ENCODE measurements around the gene ADAMTSL3. TPM values are rescaled to one million over a fixed set of nuclear protein-coding genes. Genes with fewer than 3 reads are reported as not detected.
"Not testable (repeated sequence)": the region's sequence is repeated elsewhere in the genome, so short reads cannot be mapped to it uniquely, and the experiment has no call there.

ADAMTSL3 gene
- total RNA-seq, 6 experiments from 2014 or later: not detected

- TF ChIP-seq, protein P1, sequence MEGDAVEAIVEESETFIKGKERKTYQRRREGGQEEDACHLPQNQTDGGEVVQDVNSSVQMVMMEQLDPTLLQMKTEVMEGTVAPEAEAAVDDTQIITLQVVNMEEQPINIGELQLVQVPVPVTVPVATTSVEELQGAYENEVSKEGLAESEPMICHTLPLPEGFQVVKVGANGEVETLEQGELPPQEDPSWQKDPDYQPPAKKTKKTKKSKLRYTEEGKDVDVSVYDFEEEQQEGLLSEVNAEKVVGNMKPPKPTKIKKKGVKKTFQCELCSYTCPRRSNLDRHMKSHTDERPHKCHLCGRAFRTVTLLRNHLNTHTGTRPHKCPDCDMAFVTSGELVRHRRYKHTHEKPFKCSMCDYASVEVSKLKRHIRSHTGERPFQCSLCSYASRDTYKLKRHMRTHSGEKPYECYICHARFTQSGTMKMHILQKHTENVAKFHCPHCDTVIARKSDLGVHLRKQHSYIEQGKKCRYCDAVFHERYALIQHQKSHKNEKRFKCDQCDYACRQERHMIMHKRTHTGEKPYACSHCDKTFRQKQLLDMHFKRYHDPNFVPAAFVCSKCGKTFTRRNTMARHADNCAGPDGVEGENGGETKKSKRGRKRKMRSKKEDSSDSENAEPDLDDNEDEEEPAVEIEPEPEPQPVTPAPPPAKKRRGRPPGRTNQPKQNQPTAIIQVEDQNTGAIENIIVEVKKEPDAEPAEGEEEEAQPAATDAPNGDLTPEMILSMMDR (IDR thresholded peaks at IDR 0.05): no peak
- Mint-ChIP-seq H3K4me1 (ENCODE audit: low read depth) (peaks cover 21% of the 10 kb centered on the region), H3K36me3 (ENCODE audit: low read depth) (no peaks in the 10 kb centered on the region), H3K4me3 (peak overlapping the region; percentile 66), H3K27ac (no peak overlapping the region), H3K9me3 (peaks cover 5% of the 10 kb centered on the region), H3K27me3 (ENCODE audit: insufficient read depth) (no peaks in the 10 kb centered on the region)
- DNase-seq: no peak
Observed at GRCh38 chr15:84079885-84080777, 426.2 kb downstream of the ADAMTSL3 start.

DNA sequence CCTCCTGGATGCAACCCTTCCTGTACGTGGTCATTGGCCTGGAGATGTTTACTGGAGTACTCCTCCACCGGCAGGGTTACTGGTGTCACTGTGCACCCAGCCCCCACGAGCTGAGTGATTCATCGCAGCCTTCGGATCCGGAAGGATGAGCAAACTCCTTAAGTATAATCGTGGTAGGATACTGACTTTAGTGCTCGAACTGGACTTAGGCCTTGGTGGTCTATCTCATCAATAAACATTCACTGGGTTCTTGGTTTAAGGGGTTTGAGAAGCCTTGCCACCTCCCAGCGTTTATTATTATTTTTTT, 426.8 kb downstream of the ADAMTSL3 start:
- not testable (repeated sequence) for H3K36me3 Mint-ChIP-seq (ENCODE audit: low read depth); DNase-seq; H3K27ac Mint-ChIP-seq; H3K27me3 Mint-ChIP-seq (ENCODE audit: insufficient read depth); H3K9me3 Mint-ChIP-seq
- Mint-ChIP-seq H3K4me3 (peak overlapping the region; percentile 66), H3K4me1 (ENCODE audit: low read depth) (peaks cover 21% of the 10 kb centered on the region)

- no peak for DNase-seq
- Mint-ChIP-seq H3K27me3 (ENCODE audit: insufficient read depth) (no peaks in the 10 kb centered on the region; the same call in 1 of the 2 replicates), H3K9me3 (peaks cover 3% of the 10 kb centered on the region), H3K27ac (no peak overlapping the region), H3K4me3 (no peak overlapping the region; the same call in 1 of the 2 replicates), H3K36me3 (ENCODE audit: low read depth) (no peaks in the 10 kb centered on the region), H3K4me1 (ENCODE audit: low read depth) (peaks cover 21% of the 10 kb centered on the region)
- TF ChIP-seq, protein P1 (IDR thresholded peaks at IDR 0.05): no peak
Observed at GRCh38 chr15:84081391-84082168, 427.7 kb downstream of the ADAMTSL3 start.

GRCh38 chr15:84082739-84083138, 428.8 kb downstream of the ADAMTSL3 start:
- Mint-ChIP-seq H3K27me3 (ENCODE audit: insufficient read depth) (no peaks in the 10 kb centered on the region; the same call in 1 of the 2 replicates), H3K4me3 (no peak overlapping the region), H3K4me1 (ENCODE audit: low read depth) (peaks cover 21% of the 10 kb centered on the region), H3K27ac (no peak overlapping the region), H3K9me3 (no peaks in the 10 kb centered on the region; the same call in 1 of the 2 replicates), H3K36me3 (ENCODE audit: low read depth) (no peaks in the 10 kb centered on the region)
- DNase-seq: no peak
- TF ChIP-seq, protein P1 (IDR thresholded peaks at IDR 0.05): no peak

DNA sequence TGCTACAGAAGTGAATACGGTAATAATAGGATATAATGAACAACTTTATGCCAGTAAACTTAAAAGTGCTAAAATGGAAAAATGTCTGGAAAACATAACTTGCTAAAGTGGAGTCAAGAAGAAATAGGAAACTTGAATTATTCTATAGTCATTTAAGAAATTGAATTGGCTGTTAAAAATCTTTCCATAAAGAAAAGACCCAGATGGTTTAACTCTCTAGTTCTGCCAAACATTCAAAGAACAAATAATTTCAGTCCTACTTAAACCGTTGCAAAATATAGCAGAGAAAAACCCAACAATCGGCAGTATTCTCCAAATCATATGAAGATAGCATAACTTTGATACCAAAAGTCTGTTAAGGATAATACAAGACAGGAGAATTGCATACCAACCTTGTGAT, 432.1 kb downstream of the ADAMTSL3 start:
- not testable (repeated sequence) for H3K27ac Mint-ChIP-seq

More for the DNA sequence above, 432.1 kb downstream of the ADAMTSL3 start:
- H3K4me3 Mint-ChIP-seq; H3K27me3 Mint-ChIP-seq (ENCODE audit: insufficient read depth); H3K36me3 Mint-ChIP-seq (ENCODE audit: low read depth); DNase-seq; H3K9me3 Mint-ChIP-seq: not testable (repeated sequence)
- peaks cover 12% of the 10 kb centered on the region for H3K4me1 Mint-ChIP-seq (ENCODE audit: low read depth)

Other genes starting within 250 kb of the ADAMTSL3 start
- not detected for gene SH3GL3, start 206.8 kb upstream of the ADAMTSL3 start, total RNA-seq (2021; fragmentation: NEBNext Ultra II Directional; extraction: Animal tissue kit (Norgen Biotek cat#: 25700))

Data from HFFc6 (cell line).